A549 (cell line): ENCODE data around the gene PNPLA1.

Source experiments
- CEBPB ChIP-seq, 2 experiments: fragments of >200 bp in 1 of 2; sonication (Bioruptor Twin) in 1 of 2; formaldehyde crosslinking in 1 of 2; IDR thresholded peaks; 2 replicates each; pipeline ENCODE4 v1.6.1; 2012 to 2016
- EHMT2 ChIP-seq: fragments of 200-600 bp; sonication (generic); IDR thresholded peaks from 2 replicates; pipeline ENCODE4 v1.6.1; 2016; ENCODE audit warnings: antibody characterized with exemption, low read depth, mild to moderate bottlenecking, moderate library complexity
- MYC ChIP-seq: IDR thresholded peaks from 2 replicates; pipeline ENCODE4 v1.6.1; 2012; ENCODE audit warnings: mild to moderate bottlenecking, inconsistent platforms, low read length, improper control_type of control experiment, borderline replicate concordance
- RAD21 ChIP-seq, 2 experiments: fragments of >200 bp in 1 of 2; sonication (Bioruptor Twin) in 1 of 2; formaldehyde crosslinking in 1 of 2; IDR thresholded peaks in 1 of 2; conservative IDR thresholded peaks in 1 of 2; 2 replicates in 1 of 2; 3 replicates in 1 of 2; pipeline ENCODE4 v1.6.1; 2012 to 2018; ENCODE audit warnings: inconsistent platforms in 1 of 2
- RCOR1 ChIP-seq: fragments of 150-350 bp; IDR thresholded peaks from 2 replicates; pipeline ENCODE4 v1.6.1; 2014; ENCODE audit warnings: antibody characterized with exemption, low read length, low read depth
- RNF2 ChIP-seq: fragments of 200-600 bp; sonication (generic); IDR thresholded peaks from 2 replicates; pipeline ENCODE4 v1.6.1; 2016; ENCODE audit warnings: low read depth, mild to moderate bottlenecking, antibody characterized with exemption, moderate library complexity, borderline replicate concordance
- SMC3 ChIP-seq: fragments of >200 bp; sonication (Bioruptor Twin); formaldehyde crosslinking; IDR thresholded peaks from 3 replicates; pipeline ENCODE4 v1.6.1; 2018; ENCODE audit warnings: inconsistent platforms
- SREBF2 ChIP-seq: fragments of 450-650 bp; IDR thresholded peaks from 2 replicates; pipeline ENCODE4 v1.6.1; 2014; ENCODE audit warnings: mild to moderate bottlenecking, moderate library complexity
- USF2 ChIP-seq: fragments of 450-650 bp; IDR thresholded peaks from 2 replicates; pipeline ENCODE4 v1.6.1; 2014; ENCODE audit warnings: antibody characterized with exemption
- TF ChIP-seq, protein P1 (sequence below): fragments of >200 bp; sonication (Bioruptor Twin); formaldehyde crosslinking; IDR thresholded peaks from 3 replicates; pipeline ENCODE4 v1.5.1; 2016

DNA sequence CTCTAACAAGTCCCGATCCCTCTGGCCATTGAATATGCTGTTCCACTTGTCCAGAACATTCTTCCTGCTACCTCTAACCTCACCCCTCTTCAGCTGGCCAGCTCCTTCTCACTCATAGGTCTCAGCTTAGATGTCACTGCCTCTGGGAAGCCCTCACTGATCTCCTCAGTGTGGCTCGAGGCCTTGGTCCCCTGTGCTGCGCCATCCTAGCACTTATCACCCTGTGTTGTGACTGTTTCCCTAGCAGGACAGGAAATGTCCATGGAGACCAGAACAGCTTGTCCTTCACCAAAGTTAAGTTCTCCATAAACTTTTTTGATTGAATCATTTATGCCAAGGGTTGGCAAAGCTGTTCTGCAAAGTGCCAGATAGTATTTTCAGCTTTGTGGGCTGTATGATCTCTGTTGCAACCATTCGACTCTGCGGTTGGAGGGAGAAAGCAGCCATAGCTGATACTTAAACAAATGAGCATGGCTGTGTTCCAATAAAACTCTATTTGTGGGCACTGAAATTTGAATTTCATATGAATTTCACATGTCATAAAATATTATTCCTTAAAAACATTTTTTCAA, 73.3 kb downstream of the PNPLA1 start:
- TF ChIP-seq RAD21 (conservative IDR thresholded peaks at IDR 0.05 in 1 of 2, IDR thresholded peaks at IDR 0.05 in 1 of 2) (no peak), MYC (no peak), SMC3 (no peak), USF2 (no peak), RNF2 (no peak), RCOR1 (no peak), CEBPB (IDR thresholded peaks at IDR 0.05) (no peak), EHMT2 (no peak), SREBF2 (no peak)
- TF ChIP-seq, protein P1, sequence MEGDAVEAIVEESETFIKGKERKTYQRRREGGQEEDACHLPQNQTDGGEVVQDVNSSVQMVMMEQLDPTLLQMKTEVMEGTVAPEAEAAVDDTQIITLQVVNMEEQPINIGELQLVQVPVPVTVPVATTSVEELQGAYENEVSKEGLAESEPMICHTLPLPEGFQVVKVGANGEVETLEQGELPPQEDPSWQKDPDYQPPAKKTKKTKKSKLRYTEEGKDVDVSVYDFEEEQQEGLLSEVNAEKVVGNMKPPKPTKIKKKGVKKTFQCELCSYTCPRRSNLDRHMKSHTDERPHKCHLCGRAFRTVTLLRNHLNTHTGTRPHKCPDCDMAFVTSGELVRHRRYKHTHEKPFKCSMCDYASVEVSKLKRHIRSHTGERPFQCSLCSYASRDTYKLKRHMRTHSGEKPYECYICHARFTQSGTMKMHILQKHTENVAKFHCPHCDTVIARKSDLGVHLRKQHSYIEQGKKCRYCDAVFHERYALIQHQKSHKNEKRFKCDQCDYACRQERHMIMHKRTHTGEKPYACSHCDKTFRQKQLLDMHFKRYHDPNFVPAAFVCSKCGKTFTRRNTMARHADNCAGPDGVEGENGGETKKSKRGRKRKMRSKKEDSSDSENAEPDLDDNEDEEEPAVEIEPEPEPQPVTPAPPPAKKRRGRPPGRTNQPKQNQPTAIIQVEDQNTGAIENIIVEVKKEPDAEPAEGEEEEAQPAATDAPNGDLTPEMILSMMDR, result no peak
